ENCODE data around the gene B3GALNT2.
A peak's percentile ranks its signal among the peaks of the same experiment; 100 is the strongest.
"Not testable (repeated sequence)": the region's sequence is repeated elsewhere in the genome, so short reads cannot be mapped to it uniquely, and the experiment has no call there.

The B3GALNT2 gene

DNA sequence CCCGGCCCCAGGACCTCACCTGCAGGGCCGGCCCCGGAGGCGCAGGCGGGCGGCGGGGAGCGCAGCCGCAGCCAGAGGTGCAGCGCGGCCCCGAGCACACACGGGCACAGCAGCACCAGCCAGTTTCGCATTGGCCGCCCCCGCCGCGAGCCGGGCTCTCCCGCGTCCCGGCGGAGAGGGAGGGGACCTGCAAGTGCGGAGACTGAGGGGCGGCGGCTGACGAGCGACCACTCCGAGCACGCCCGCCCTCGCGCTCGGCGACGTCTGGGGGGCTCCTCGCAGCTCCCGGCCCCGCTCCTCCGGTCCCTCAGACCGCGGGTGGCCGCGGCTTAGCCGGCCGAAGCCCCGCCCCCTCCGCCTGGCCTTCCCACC, at the start of gene B3GALNT2:
Gene B3GALNT2 (minus strand): TSS at position 331 of the 372 bp plus-strand sequence. CDS start 200 bp downstream, at position 131.
- DNase-seq: no peak

DNA sequence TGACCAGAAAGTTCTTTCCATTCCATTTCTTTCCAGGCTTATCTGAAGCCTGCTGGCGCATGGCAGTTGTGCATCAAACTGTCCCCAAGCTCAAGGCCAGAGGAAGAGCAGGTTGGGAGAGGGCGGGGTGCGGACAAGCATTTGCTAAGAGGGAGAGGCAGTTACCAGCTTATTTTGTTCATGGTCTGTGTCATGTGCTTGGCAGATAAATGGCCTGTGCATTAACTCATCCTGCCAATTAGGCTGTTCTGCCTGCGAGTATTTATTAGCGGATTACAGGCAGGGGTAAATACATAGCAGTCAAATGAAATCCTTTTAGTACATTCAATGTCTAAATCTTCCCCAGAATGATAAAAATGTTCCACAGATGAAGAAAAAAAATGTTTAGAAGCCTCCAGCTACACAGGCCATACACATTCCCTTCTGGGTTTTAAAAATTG, 48.9 kb upstream of the B3GALNT2 start:
- DNase-seq: no peak

DNA sequence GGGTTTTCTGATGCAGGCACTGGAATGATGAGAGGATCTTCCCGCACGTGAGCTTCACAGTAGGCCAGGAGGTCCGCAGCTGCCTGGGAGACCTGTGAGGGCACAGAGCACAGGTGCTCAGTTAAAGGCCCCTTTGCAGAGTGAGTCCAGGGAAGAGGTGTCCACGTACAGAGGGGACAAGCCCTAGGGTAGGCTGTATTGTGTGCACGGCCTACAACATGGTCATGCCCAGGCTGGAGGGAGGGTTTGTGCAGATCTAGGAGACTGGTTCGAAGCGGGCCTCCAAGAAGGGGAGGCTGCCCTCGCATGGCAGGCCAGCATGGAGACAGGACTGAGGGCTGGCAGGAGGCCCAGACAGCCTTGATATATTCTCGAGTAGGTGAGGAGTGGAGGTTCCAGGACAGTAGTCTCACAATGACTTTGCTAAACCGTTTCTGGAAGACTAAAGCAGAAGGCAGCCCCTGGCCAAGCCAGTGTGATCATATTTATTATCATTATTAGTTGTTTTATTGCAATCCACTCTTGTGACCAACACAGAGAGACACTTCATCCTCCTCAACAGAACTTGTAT, 48.0 kb upstream of the B3GALNT2 start:
- DNase-seq: no peak

DNA sequence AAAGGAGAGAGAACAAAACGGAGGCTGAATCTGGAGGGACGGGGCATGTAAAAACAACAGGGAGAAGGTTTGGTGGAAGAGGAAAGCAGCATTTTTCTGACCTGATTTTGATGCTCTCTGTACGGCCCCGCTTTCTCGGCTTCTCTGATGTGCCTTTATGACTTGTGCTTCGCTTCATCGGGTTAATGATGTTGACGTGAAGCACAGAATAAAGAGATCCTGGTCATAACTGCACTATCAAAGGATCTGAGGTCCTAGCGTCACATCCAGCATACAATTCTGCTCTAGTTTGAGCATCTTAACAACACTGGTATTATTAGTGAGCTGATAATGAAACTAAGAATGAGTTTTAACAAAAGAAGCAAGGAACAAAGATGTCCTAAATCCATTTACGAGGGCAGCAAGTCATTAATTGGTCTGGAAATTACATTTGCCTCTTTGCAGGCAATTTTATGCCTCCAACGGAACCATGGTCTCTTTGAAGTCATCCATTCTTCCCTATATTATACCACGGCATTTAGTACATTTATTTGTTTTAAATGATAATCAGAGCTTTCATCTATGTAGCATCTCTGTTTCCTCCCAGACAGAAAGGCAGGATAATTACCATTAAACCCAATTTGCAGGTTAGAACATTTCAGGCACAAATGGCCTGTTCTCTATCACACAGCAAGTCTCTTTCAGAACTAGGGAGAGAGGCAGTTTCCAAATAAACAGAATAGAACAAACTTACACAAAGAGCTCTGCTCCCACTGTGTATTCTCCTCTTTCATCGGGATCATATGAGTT, 45.3 kb upstream of the B3GALNT2 start:
- no peak for DNase-seq

DNA sequence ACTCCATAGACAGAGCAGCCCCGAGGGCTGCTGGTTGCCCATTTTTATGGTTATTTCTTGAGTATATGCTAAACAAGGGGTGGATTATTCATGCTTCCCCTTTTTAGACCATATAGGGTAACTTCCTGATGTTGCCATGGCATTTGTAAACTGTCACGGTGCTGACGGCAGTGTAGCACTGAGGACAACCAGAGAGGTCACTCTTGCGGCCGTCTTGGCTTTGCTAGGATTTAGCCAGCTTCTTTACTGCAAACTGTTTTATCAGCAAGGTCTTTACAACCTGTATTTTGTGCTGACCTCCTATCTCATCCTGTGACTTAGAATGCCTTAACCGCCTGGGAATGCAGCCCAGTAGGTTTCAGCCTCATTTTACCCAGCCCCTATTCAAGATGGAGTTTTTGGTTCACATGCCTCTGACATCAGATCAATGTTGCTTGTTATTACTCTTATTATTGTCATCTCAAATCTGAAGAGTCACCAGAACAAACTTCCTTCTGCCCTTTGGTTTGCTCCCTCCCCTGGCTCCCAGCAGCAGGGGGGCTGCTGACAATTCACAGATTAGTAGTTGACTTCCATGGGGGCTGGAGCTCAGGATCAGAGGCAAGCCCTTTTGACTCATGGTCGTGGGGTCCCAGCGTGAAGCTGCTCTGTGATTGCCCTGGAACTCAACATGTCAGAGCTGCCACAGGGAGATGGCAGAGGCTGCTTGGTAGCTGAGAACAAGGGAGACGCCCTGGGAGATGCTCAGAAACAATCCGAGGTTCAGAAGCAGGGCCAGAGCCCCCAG, 42.3 kb upstream of the B3GALNT2 start:
- DNase-seq: not testable (repeated sequence)

DNA sequence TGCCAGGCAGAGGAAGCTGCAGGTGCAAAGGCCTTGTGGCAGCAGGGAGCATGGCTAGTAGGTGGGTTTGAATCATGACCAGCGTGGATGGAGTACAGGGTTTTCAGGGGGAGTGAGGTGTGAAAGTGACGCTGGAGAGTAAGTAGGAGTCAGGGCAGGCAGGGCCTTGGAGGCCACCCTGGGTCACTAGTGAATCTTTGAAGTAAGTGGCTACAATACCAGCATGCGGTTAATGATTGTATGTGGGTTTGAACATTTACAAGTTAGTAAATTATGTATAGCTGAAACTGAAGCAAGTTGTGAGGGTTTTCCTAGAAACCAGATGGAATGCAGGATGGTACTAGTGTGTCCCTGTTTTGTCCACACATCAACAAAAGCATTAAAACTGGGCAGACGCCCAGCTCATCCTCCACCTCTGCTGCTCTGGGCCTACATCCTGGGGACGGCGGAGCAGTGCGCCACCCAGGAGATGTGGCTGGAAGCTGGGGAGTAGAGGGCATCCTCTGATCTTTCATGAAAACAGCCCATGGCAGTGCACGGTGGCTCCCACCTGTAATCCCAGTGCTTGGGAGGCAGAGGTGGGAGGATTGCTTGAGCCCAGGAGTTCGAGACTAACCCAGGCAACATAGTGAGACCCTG, 41.2 kb upstream of the B3GALNT2 start:
- no peak for DNase-seq

DNA sequence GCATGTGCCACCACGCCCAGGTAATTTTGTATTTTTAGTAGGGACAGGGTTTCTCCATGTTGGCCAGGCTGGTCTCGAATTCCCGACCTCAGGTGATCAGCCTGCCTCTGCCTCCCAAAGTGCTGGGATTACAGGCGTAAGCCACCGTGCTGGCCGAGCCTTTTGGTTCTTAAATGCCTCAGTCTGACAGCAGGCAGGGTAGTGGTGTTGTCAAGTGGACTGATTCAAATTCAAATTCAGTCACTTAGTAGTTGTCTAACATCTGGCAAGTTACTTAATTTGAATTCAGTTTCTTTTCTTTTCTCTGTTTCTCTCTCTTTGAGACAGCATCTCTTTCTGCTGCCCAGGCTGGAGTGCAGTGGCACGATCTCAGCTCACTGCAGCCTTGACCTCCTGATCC, 38.6 kb upstream of the B3GALNT2 start:
- not testable (repeated sequence) for DNase-seq

DNA sequence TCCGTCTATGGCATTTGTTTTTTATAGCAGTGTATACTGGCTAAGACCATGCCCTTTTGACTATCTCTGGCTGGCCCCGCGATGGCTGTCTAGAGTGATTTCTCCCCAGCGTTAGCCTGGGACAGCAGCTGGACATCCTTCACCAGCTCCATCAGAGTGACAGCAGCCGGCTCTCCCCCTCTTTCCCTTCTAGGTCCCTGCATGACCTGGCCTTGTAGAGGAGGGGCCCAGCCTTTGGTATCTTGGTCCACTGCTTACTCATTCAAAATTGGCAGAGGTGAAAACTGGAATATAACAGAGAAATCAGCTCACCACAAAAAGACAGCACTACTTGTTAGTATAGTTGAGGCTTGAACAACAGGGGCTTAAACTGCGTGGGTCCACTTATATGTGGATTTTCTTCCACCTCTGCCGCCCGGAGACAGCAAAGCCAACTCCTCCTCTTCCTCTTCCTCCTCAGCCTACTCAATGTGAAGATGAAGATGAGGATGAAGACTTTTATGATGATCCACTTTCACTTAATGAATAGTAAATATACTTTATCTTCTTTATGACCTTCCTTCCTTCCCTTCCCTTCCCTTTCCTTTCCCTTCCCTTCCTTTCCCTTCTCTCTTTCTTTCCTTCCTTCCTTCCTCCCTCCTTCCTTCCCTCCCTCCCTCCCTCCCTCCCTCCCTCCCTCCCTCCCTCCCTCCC, 29.4 kb upstream of the B3GALNT2 start:
- no peak for DNase-seq

DNA sequence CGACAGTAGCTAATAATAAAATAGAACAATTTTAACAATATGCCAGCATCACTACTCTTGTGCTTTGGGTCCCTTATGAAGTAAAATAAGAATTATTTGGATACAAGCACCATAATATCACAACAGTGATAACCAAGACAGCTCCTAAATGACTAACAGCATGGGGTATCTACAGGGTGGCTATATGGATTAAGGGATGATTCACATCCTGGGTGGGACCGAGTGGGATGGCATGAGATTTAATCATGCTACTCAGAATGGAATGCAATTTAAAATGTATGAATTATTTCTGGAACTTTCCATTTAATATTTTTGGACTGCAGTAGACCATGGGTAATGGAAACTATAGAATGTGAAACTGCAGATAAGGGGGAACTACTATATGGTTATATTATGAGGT, 28.1 kb upstream of the B3GALNT2 start:
- no peak for DNase-seq

DNA sequence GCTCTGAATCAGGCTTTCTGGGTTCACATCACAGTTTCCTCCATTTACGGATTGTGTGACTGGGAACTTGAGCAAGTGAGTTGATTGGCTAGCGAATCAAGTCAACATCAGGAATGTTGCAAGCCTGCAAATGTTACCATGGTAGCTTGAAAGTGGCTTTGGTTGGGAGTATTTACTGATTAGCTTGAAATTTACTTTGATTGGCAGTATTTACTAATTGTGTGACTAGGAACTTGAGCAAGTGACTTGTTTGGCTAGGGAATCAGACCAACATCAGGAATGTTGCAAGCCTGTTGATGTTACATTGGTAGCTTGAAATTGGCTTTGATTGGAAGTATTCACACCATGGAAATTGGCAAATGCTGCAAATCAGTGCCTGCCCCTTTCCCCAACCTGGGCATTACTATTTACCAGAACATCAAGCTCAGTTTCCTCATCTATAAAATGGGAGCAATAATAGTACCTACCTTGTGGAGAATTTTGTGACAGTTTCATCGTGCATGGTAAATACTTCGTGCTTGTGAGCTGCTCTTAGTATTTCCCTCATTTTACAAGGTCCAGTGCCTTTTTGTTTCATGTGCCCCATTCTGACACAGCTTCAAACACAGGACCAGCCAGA, 23.1 kb upstream of the B3GALNT2 start:
- no peak for DNase-seq

DNA sequence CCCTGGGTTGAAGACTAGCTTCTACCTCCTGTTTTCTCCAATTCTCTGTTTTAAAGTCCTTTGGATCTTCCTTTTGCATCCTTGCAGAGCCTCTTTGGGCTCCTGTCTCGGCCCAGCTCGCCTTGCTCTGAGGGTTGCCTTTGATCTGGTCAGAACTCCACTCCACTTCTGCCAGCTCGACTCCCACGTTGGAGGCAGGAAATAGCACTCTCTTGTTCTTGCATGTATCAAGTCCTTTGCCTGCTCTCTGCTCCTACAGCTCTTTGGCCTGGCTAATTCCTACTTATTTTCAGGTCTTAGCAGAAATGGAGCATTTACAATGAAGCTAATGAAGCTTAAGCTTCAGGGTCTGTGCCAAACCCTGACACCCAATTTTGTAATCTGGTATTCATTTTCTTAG, 21.1 kb upstream of the B3GALNT2 start:
- DNase-seq: no peak

DNA sequence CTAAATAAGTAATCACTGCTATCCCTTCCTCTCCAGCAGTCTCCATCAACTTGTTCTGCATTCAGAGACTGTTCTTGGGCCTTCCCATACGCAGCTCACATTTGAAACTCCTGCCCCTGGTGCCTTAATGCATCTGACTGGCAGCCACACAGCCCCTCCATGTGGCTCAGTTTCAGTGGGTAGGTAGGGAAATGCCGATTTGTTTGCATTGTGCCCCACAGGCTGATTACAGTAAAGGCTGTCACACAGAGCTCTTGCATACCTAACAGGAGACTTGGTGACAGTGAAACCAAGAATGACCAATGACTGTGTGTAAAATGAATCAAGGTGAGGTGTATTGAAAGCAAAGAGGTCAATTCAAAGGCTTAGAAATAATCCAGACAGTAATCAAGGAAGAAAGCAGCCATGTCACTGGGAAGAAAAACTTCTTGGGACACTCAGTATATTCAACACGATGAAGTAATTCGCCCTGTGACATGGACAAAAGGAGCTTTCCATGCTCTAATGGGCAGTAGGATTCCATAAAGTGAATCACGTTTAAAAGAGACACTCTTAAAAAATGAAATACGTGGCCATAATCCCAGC, 12.7 kb upstream of the B3GALNT2 start:
- DNase-seq: no peak

DNA sequence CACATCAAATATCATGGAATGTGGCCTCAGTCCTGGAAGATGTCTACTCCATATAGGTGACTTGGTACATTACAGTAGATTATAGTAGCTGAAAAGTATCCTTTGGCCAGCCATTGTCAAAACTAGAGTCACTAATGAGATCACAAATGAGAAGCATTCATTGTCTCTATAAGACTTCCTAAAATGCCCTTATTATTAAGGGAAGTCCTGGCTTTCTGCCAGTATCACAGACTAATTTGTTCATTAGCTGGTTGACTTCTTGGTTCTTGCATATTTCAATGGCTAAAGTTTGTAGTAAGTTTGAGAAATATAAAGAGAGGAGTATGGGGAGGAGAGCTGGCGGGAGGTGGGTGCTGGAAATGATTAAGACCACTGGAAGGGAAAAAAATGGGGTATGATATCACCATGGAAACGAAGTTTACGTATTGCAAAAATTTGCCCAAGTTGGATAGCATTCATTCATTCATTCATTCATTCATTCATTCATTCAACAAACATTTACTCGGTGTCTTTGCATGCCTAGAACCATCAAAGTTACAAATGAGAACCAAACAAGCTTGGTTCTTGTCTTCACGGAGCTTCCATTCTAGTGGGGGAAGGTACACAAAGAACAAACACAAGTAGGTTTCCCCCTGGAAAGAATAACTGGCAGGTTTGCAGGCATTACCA, 11.7 kb upstream of the B3GALNT2 start:
- DNase-seq: no peak

DNA sequence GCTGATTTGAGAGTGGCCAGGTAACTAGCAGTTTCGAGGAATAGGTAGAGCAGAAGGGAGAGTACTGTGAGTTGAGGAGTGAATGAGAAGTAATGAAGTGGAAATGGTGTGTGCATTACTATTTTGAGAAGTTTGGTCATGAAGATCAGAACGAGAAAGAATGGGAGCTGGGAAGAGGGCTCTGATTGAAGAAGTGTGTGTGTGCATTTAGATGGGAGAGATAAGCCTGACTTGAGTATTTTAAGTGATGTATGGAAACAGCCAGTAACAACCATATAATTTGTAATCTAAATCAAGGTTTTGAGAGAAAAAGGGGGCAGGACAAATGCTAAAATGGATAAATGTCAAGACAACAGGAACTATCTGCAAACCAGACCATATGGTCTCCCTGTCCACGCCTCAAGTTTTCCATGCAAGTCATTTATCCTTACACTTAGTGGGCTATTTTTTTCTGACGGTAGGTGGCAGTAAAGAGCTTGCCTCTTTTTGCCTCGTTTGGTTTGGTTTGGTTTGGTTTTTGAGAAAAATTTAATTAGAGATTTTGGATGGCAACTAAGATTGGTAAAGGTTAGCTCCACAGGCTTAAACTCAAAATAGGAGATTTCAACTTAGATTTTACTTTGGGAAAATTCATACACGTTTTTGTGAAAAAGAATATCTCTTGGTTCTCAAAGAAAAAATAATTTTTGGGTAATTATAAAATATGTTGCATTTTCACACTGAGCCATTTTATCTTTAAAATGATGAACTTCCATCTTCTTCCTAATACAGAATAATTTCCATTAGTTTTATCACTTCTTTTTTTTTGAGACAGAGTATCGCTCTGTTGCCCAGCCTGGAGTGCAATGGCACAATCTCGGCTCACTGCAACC, 9.5 kb upstream of the B3GALNT2 start:
- DNase-seq: peak; percentile 70

DNA sequence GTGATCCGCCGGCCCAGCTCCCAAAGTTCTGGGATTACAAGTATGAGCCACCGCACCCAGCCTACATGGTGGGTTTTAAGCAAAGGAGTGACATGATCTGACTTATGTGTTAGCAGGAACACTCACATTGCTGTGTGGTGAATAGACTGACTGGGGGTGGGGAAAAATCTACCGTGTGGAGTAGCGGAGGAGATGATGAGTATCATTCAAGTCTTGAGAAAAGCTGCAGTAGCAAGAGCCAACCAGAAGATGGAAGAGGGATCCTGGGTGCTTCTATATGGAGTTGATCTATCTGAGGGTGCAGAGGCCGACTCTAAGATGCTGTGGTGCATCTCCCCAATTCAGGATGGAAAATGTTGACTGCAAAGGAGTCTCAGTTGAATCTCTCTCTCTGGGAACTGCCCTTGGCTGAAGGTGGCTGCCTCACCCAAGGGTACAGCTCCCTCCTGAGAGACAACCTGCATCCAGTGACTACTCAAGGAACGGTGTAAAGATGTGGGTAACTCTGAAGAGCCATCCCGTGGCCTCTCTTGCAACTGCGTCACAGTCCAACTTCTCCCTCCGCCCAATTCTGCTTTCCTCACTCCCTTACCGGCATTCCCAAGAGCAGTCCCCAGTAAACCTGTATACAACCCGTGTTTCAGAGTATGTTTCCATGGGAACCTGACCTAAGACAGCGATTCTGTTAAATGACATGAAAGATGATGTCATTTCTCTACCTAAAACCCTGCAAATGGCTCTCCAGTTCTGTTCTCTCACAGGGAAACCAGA, 7.4 kb upstream of the B3GALNT2 start:
- DNase-seq: no peak

DNA sequence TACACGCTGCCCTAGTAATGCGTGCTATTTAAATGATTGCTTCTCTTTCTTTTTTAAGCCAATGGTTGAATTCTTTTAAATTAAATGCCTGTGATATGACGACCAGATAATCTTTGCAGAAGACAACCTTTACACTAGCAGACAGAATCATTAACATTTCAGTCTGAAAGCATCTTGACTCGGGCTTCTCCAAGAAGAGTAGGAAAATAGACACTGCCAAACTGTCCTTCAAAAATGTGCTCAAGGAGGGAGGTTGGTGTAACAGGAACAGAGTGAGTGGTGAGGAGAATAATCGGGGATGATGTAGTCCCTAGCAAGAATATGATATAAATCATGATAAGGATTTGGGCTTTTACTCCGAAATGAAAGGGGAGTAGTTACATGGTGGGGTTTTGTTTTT, 6.6 kb upstream of the B3GALNT2 start:
- no peak for DNase-seq

DNA sequence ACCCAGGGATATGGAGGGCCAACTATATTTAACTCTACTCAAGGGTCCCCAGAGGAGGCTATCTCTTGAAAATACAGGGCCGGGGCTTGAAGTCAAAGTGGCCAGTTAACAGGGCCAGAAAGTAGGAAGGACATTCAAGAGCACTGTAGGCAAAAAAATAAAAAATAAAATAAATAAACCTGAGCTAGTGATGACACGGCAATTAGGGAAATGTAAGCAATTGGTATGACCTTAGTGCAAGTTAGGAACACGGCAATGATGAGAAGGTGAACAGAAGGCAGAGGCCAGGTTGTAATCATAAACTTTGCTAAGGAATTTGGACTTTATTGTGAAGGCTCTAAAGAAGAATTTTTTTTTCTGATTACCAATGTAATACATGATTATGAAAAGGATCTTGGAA, 3.4 kb upstream of the B3GALNT2 start:
- no peak for DNase-seq

DNA sequence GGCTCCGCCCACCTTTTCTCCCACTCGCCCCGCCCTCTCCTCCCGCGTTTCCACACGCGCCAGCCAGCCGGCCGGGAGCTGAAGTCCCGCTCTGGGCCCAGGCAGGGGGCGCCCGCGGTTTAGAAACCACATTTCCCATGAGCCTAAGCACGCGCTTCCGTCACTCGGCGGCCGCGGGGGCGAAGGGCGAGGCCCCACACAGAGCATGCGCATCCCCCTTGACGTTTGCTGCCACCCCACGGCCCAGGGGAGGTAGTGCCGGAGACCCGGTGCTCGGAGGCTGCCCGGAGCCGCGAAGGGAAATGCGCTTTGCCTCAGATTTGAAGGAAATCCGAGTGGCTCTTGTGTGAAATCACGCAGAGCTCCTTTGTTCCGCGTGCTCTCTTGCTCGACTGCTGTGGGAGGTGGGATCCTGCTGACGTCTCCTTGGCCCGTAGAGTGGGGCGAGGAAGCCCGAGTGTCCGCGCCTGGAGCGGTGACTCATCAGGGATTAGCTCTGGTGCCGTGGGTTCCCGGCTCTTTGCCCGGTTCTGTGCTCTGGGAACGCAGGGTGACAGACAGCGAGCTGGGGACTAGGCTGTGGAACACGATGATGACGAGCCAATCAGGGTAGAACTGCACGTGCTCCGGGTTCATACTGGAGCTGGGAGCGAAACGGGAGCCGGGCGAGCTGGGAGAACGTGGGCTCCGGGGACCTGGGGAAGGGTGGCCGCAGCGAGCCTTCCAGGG, 406 bp upstream of the B3GALNT2 start:
- DNase-seq: peak; percentile 99
